C4-2B (cell line): Measurements from ENCODE around the gene IFNLR1.

Experiments used
- H3K27ac ChIP-seq: fragments of 450-650 bp; 2 replicates; pipeline ENCODE4 v1.5.1; 2017
- CTCF ChIP-seq: fragments of 450-650 bp; conservative IDR thresholded peaks from 2 replicates; pipeline ENCODE4 v1.5.1; 2017; ENCODE audit warnings: mild to moderate bottlenecking
- ZFX ChIP-seq: fragments of 450-650 bp; IDR thresholded peaks from 2 replicates; pipeline ENCODE4 v1.6.1; 2017

Gene IFNLR1

GRCh38 chr1:24114753-24115152, 72.3 kb downstream of the IFNLR1 start:
- no peak overlapping the region for H3K27ac ChIP-seq
- TF ChIP-seq ZFX, result no peak
- no peak for TF ChIP-seq CTCF

GRCh38 chr1:24113641-24114033, 73.5 kb downstream of the IFNLR1 start:
- TF ChIP-seq ZFX, result no peak
- TF ChIP-seq CTCF, result no peak
- H3K27ac ChIP-seq, result no peak overlapping the region

GRCh38 chr1:24111996-24112779, 74.9 kb downstream of the IFNLR1 start, which contains the start of gene MYOM3:
Gene MYOM3 (minus strand): TSS chr1:24112135. CDS start chr1:24108636, 3,499 bp downstream.
- no peak within 1 kb of the TSS for H3K27ac ChIP-seq
- TF ChIP-seq CTCF (peak; percentile 45), ZFX (no peak)

- no peak overlapping the region for H3K27ac ChIP-seq
- TF ChIP-seq CTCF (no peak), ZFX (no peak)
Observed at GRCh38 chr1:24111262-24111995, 75.7 kb downstream of the IFNLR1 start.

- TF ChIP-seq CTCF (no peak), ZFX (no peak)
- no peak overlapping the region for H3K27ac ChIP-seq
Observed at GRCh38 chr1:24110642-24111261, 76.3 kb downstream of the IFNLR1 start.

- TF ChIP-seq ZFX (no peak), CTCF (no peak)
- no peak overlapping the region for H3K27ac ChIP-seq
Observed at GRCh38 chr1:24109686-24110475, 77.2 kb downstream of the IFNLR1 start.
